MM.1S (cell line): Measurements from ENCODE around the gene GTF2H3.

Experiments used
- DNase-seq: peaks from one replicate; pipeline ENCODE4 v3.0.0-alpha.2; 2015
- H2AFZ ChIP-seq: fragments of 300-600 bp; sonication (generic); 2 replicates; pipeline ENCODE4 v1.6.0; 2016; ENCODE audit warnings: antibody characterized with exemption, low read length
- H3F3A ChIP-seq: fragments of 300-600 bp; sonication (generic); 2 replicates; pipeline ENCODE4 v1.6.1; 2016; ENCODE audit warnings: mild to moderate bottlenecking, antibody characterized with exemption, low read length, moderate library complexity, mixed read lengths; ENCODE audit not compliant: insufficient read depth
- H3K27ac ChIP-seq: fragments of 300-600 bp; sonication (generic); 2 replicates; pipeline ENCODE4 v1.5.1; 2016; ENCODE audit warnings: mild to moderate bottlenecking, low read length
- H3K27me3 ChIP-seq: fragments of 300-600 bp; sonication (generic); replicated peaks from 2 replicates; pipeline ENCODE4 v1.6.0; 2016; ENCODE audit warnings: low read length; ENCODE audit not compliant: insufficient read depth
- H3K36me3 ChIP-seq: fragments of 300-600 bp; sonication (generic); replicated peaks from 2 replicates; pipeline ENCODE4 v1.6.1; 2016; ENCODE audit warnings: mild to moderate bottlenecking, low read length, mixed read lengths; ENCODE audit not compliant: insufficient read depth
- H3K4me1 ChIP-seq: fragments of 300-600 bp; sonication (generic); 2 replicates; pipeline ENCODE4 v1.6.1; 2016; ENCODE audit warnings: low read length, mixed read lengths
- H3K4me2 ChIP-seq: fragments of 300-600 bp; sonication (generic); 2 replicates; pipeline ENCODE4 v1.6.0; 2016; ENCODE audit warnings: low read depth, low read length
- H3K4me3 ChIP-seq: fragments of 300-600 bp; sonication (generic); 2 replicates; pipeline ENCODE4 v1.5.1; 2016; ENCODE audit warnings: low read length, mixed read lengths
- H3K79me2 ChIP-seq: fragments of 300-600 bp; sonication (generic); 2 replicates; pipeline ENCODE4 v1.6.1; 2016; ENCODE audit warnings: mixed run types, low read length, mixed read lengths
- H3K9ac ChIP-seq: fragments of 300-600 bp; sonication (generic); 2 replicates; pipeline ENCODE4 v1.6.1; 2016; ENCODE audit warnings: low read length, mixed read lengths
- H3K9me2 ChIP-seq: fragments of 300-600 bp; sonication (generic); replicated peaks from 2 replicates; pipeline ENCODE4 v1.6.1; 2016; ENCODE audit warnings: mild to moderate bottlenecking, low read length, mixed read lengths; ENCODE audit not compliant: insufficient read depth
- H3K9me3 ChIP-seq: fragments of 300-600 bp; sonication (generic); replicated peaks from 2 replicates; pipeline ENCODE4 v1.6.1; 2016; ENCODE audit warnings: mild to moderate bottlenecking, low read length, mixed read lengths; ENCODE audit not compliant: insufficient read depth
- H4K20me1 ChIP-seq: fragments of 300-600 bp; sonication (generic); 2 replicates; pipeline ENCODE4 v1.6.1; 2016; ENCODE audit warnings: mild to moderate bottlenecking, low read length, moderate library complexity, mixed read lengths; ENCODE audit not compliant: insufficient read depth
- CTCF ChIP-seq: fragments of 300-600 bp; sonication (generic); IDR thresholded peaks from 2 replicates; pipeline ENCODE4 v1.5.1; 2016; ENCODE audit warnings: antibody characterized with exemption, low read length, mixed read lengths
- EZH2 ChIP-seq: fragments of 300-600 bp; sonication (generic); optimal IDR thresholded peaks from 2 replicates; pipeline ENCODE3; 2017; ENCODE audit warnings: low read depth, mild to moderate bottlenecking, antibody characterized with exemption, low read length, mixed read lengths
- EZH2phosphoT487 ChIP-seq: fragments of 300-600 bp; sonication (generic); IDR thresholded peaks from 2 replicates; pipeline ENCODE4 v1.6.1; 2018; ENCODE audit warnings: antibody characterized with exemption, low read length

Gene GTF2H3

GRCh38 chr12:123690191-123690840 is 56.7 kb downstream of the GTF2H3 start:
- H3F3A ChIP-seq = no peaks in the 10 kb centered on the region
- H4K20me1 ChIP-seq = no peaks in the 10 kb centered on the region
- no peak for TF ChIP-seq CTCF
- no peak for TF ChIP-seq EZH2
- no peak for TF ChIP-seq EZH2phosphoT487
- no peaks in the 10 kb centered on the region for H3K9me3 ChIP-seq
- no peaks in the 10 kb centered on the region for H3K9me2 ChIP-seq
- H3K36me3 ChIP-seq = no peaks in the 10 kb centered on the region
- no peak overlapping the region for H3K4me2 ChIP-seq
- no peak overlapping the region for H3K9ac ChIP-seq
- no peaks in the 10 kb centered on the region for H3K4me1 ChIP-seq
- no peaks in the 10 kb centered on the region for H3K27me3 ChIP-seq
- H3K4me3 ChIP-seq = no peak overlapping the region
- H3K27ac ChIP-seq = no peak overlapping the region
- no peaks in the 10 kb centered on the region for H3K79me2 ChIP-seq
- no peak overlapping the region for H2AFZ ChIP-seq
- no peak for DNase-seq

GRCh38 chr12:123696207-123696606 is 62.6 kb downstream of the GTF2H3 start:
- no peaks in the 10 kb centered on the region for H4K20me1 ChIP-seq
- no peak for DNase-seq
- H3K36me3 ChIP-seq = no peaks in the 10 kb centered on the region
- no peak for TF ChIP-seq CTCF
- TF ChIP-seq EZH2phosphoT487 = no peak
- no peak for TF ChIP-seq EZH2
- H3K4me3 ChIP-seq = no peak overlapping the region
- H3K9ac ChIP-seq = no peak overlapping the region
- H3K79me2 ChIP-seq = no peaks in the 10 kb centered on the region
- H3K27ac ChIP-seq = no peak overlapping the region
- H3K27me3 ChIP-seq = no peaks in the 10 kb centered on the region
- H3K4me2 ChIP-seq = no peak overlapping the region
- no peaks in the 10 kb centered on the region for H3F3A ChIP-seq
- H3K4me1 ChIP-seq = no peaks in the 10 kb centered on the region
- no peaks in the 10 kb centered on the region for H3K9me3 ChIP-seq
- H3K9me2 ChIP-seq = no peaks in the 10 kb centered on the region
- H2AFZ ChIP-seq = no peak overlapping the region

- no peak overlapping the region for H3K27ac ChIP-seq
- DNase-seq = no peak
Measured at GRCh38 chr12:123696646-123697045, 63.0 kb downstream of the GTF2H3 start.

More at GRCh38 chr12:123696646-123697045, 63.0 kb downstream of the GTF2H3 start:
- Histone ChIP-seq H3K27me3 (no peaks in the 10 kb centered on the region), H4K20me1 (no peaks in the 10 kb centered on the region), H3K4me1 (no peaks in the 10 kb centered on the region), H3F3A (no peaks in the 10 kb centered on the region), H3K4me3 (no peak overlapping the region), H3K4me2 (no peak overlapping the region), H3K79me2 (no peaks in the 10 kb centered on the region), H3K9me2 (no peaks in the 10 kb centered on the region), H3K9ac (no peak overlapping the region), H3K36me3 (no peaks in the 10 kb centered on the region), H2AFZ (no peak overlapping the region), H3K9me3 (no peaks in the 10 kb centered on the region)
- no peak for TF ChIP-seq EZH2
- no peak for TF ChIP-seq CTCF
- TF ChIP-seq EZH2phosphoT487 = no peak
